ENCODE measurements around the gene DOCK7.
"Not testable (repeated sequence)": the region's sequence is repeated elsewhere in the genome, so short reads cannot be mapped to it uniquely, and the experiment has no call there.

DOCK7 gene

DNA sequence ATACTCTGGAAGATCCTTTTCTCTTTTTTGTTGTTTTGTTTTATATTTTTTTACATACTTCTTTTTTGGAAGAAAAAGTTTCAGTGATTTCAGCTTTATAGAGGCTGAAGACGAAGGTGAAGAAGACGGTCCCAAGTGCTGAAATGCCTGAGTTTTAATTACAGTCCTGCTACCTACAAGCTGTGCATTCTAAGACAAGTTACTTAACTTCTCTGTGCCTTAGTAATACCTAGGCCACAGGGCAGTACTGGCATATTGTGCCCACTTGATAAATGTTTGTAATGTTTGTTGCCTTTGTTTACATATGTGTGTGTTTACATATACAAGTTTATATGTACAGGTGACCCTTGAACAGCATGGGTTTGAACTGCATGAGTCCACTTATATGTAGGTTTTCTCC is 147.1 kb downstream of the DOCK7 start:
- DNase-seq (ENCODE audit: low read depth in 1 of 2, low spot score in 1 of 2) = no peak

DNA sequence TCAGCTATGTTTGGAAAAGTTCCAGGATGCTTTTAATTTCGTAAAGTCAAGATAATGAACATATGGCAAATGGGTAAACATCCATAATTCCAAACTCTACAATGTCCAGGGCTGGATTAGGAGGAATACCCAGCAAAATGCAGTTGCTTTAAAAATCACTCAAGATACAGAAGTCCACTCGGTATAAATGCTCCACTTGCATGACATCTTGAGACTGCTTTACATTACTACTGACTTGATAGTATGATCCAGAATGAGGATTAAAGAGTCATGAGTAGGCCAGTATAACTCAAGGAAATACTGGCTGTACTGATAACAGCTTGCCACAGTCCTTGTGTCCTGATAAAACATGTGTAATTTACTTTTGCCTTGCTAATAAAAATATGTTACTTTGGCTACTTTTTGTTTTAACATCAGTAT is 149.1 kb downstream of the DOCK7 start:
- DNase-seq (ENCODE audit: low read depth in 1 of 2, low spot score in 1 of 2) = no peak

DNA sequence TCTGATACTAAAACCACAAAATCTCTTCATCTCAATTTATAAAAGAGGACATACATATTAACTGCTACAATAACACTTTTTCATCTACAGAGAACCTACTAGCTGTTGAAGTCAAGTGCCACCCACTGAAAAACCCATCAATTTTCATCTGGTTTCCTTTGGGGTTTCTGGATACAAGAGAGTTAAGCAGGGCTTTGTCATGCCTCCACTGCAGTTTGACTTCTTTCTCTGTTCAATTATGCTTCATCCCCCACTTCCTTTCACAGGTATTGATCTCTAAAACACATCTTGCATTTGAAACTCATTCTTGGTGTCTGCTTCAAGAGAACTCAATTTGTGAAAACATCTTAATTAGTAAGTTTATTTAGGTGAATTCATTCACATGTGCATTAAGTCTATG is 151.3 kb downstream of the DOCK7 start:
- DNase-seq (ENCODE audit: low read depth in 1 of 2, low spot score in 1 of 2) = no peak

DNA sequence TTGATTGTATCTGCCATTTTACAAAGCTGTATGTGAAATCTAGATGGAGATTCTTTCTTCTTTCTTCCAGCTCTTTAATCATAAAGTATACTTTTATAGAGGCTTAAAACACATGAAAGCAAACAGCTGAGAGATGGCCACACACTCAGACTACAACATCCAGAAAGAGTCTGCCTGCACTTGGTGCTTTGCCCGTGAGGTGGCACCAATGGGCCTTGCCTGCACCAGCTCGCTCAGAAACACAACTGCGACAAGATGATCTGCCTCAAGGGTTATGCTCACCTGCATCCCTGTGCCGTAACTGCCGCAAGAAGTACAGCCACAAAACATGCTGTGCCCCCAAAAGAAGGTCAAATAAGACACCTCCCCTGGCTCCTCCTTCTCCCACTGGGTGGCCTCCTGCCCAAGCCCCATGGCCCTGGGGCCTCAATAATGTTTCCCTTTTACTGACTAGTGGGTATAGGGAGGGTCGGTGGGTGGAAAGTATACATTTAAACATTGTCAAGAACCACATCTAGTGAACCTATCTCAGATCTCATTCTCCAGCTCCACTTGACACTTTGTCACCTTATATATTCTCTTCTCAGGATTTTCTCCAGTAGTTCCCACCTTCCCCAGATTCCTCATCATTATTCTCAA is 157.6 kb downstream of the DOCK7 start:
- DNase-seq (ENCODE audit: low read depth in 1 of 2, low spot score in 1 of 2) = no peak

DNA sequence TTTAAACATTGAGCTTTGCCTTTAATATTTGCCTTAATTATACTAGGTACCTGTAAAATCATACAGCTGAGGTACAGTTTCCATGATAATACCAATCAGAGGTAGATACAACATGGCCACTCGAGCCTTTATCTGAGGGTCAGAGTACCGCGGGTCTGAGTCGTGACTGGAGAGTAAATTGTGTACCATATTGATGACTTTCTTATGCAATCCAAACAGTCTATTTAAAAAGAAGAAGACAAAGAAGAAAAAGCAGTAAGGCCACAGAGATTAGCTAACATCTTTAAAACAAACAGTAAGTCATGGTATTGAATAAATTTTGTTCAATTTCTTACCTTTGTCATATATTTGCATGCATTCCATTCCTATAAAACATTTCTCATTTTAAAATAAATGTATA is 159.0 kb downstream of the DOCK7 start:
- DNase-seq (ENCODE audit: low read depth in 1 of 2, low spot score in 1 of 2) = no peak

DNA sequence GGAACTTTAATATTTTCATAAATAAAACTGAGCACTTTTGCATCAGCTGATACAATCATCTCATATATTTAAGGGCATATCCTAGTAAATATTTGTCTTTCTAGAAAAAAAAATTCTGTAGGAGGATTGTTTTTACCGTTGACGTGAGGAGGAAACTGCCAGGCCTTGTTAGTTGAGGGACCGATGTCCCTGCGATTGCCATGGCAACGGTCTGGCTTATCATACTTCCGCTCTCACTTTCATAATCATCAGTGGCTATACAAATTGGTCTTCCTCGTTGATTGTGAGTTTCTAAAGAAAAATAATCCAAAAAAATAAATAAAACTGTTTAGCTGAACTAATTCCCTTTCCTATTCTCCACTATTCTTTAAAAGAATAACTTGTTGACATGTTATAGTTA is 160.2 kb downstream of the DOCK7 start:
- DNase-seq (ENCODE audit: low read depth in 1 of 2, low spot score in 1 of 2) = no peak

DNA sequence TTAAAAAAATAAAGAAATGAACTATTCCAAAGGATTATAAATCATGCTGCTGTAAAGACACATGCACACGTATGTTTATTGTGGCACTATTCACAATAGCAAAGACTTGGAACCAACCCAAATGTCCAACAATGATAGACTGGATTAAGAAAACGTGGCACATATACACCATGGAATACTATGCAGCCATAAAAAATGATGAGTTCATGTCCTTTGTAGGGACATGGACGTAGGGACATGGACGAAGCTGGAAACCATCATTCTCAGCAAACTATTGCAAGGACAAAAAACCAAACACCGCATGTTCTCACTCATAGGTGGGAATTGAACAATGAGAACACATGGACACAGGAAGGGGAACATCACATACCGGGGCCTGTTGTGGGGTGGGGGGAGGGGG is 160.8 kb downstream of the DOCK7 start:
- DNase-seq (ENCODE audit: low read depth in 1 of 2, low spot score in 1 of 2) = not testable (repeated sequence)

DNA sequence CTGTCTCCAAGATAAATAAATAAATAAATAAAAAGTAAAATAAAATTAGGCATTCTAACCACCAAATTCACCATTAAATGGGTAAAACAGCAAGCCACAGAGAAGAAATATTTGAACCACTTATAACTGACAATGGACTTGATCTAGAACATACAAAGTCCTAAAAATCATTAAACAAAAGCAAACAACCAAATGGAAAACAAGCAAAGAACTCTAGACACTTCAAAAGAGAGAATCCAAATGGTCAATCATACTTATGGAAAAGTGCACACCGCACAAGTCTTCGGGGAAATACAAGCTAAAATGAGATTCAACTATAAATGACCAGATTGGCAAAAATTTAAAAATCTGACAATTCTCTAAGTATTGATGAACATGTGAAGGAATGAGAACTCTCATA is 164.3 kb downstream of the DOCK7 start:
- DNase-seq (ENCODE audit: low read depth in 1 of 2, low spot score in 1 of 2) = no peak

DNA sequence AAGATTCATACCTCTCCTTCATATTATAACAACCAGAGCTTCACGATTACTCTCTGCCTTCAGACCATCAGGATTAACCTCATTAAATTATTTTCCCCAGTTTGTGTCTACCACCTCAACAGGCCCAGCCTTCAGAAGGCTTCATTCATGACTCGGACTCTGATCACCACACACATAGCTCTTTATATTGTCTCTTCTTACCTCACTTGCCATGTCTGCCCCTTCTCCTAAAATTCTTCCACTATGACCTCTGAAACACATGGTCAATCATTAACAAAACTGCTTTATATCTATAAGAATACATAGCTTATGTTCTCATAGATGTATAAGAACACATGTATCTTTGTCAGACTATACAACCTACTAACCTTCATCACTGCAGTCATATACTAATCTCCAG is 171.6 kb downstream of the DOCK7 start:
- no peak for DNase-seq (ENCODE audit: low read depth in 1 of 2, low spot score in 1 of 2)

DNA sequence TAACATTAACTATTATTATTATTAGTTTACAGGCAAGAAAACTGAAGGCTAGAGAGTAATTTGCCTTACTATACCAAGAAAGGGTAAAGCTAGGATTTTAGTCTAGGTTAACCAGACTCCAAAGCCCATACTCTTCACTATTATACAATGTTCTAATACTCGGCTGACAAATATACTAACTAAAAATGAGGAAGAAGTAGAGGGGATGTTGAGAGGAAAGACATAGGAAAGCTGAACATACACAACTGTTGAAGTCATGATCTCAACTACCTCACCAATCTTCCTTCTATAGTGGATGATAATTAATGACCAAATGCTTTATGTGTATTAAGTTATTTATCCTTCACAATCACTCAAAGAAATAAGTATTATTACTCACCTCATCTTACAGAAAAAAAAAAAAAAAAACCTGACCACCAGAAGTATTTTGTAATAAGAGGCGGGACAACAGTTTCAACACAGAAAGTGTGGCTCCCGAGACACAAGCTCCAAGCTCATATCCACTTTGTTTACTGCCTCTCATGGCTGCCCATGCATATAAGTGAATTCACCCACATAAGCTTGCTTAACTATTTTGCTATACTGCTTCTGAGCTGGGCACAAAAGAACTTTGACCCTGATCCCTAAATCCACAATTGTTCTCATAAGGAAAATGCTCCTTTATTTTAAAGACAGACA is 173.3 kb downstream of the DOCK7 start:
- DNase-seq (ENCODE audit: low read depth in 1 of 2, low spot score in 1 of 2) = no peak

DNA sequence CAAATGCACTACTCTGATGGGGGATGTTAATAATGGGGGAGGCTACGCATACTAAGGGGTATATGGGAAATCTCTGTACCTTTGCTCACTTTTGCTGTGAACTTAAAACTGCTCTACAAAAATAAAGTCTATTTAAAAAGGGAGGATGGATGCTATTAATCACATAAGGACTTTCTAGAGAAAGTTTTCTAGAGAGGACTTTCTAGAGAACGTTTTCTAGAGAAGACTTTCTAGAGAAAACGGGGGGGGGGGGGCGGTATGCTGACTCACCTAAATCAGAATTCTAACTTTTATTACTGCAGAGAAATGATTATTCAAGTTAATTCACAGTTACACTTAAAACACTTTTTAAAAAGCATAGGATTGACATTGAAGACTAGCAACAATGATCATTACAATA is 175.2 kb downstream of the DOCK7 start:
- DNase-seq (ENCODE audit: low read depth in 1 of 2, low spot score in 1 of 2) = no peak

DNA sequence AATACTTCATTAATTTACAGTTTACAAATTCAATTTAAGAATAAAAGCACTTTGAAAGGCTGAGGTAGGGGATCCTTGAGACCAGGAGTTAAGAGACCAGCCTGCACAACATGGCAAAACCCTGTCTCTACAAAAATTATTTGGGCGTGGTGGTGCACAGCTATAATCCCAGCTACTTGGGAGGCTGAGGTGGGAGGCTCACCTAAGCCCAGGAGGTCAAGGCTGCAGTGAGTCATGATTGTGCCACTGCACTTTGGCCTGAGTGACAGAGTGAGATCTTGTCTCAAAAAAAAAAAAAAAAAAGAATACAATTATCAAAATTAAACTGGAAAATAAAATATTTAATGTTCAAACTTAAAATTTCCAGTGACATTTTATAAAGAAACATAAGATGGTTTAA is 179.2 kb downstream of the DOCK7 start:
- DNase-seq (ENCODE audit: low read depth in 1 of 2, low spot score in 1 of 2) = no peak

DNA sequence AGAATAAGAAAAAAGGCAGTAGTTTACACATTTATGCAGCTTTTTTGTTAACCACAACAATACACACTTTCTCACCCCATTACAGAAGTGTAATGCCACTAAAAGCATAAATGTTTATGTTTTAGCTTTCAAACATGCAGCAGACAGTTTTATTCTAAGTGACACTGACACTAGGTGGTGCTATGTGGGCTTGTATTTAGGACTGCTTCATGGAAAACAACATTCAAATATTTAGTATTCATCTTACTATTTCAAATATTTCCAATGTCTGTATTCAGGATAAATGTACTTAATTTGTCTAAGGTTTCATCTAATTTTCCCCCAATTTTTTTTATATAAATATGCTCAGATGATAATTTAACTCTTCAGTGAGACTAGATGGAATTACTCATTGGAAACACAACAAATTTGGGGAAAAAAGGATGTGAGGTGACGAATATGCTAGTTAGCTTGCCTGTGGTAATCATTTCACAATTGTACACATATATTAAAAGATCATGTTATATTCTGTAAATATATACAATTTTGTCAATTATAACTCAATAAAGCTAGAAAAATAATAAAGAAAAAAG is 179.9 kb downstream of the DOCK7 start:
- no peak for DNase-seq (ENCODE audit: low read depth in 1 of 2, low spot score in 1 of 2)

DNA sequence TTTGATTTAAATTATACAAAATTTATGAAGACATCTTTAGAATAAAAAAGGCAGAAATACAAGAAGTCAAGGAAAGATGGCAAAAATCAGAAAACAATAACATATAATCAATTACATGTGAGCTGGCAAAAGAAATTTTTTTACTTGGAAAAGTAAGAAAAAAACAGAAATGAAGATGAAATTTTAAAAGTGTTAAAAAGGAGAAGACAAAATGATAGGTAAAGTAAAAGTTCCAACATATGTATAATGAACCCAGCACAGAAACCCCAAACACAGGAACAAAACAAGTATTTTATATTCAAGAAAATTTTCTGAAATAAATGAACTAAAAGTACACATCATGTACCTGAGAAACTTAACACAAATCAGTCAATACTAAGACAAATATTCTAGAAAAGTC is 188.0 kb downstream of the DOCK7 start:
- DNase-seq (ENCODE audit: low read depth in 1 of 2, low spot score in 1 of 2) = no peak

DNA sequence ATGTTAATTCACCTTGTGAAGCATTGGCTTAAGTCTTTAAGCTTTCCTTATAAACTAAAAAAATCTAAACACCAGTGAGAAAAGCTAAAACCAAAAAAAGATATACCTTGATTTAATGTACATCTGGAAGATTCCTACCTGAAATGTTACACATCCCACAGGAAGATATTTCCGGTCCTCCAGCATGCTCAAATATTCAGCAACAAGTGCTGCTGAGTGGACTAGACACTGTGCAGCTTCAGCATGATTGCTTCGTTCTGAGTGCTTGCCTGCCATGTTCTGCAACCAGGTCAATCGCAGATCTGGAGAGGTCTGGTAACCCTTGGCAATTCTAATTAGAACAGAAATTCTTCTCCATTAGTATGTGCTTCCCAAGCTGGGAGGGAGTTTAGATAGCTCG is 194.0 kb downstream of the DOCK7 start:
- DNase-seq (ENCODE audit: low read depth in 1 of 2, low spot score in 1 of 2) = no peak

DNA sequence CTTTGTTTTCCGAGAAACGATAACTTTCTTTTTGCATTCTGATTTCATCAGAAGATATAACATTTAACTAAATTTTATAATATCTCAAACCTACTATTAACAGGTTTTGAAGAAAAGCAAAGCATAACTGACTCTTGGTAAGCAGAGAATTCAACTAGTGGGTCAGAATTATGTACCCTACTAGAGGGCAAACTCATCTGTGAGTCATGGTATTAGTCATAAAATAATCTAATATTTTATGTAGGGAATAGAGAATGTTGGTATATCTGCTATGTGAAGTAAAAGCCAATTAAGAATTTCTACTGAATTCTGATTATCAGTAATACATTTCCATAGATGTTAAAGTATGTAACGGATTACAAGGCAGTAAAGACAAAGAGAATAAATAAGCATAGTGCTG is 194.5 kb downstream of the DOCK7 start:
- no peak for DNase-seq (ENCODE audit: low read depth in 1 of 2, low spot score in 1 of 2)

DNA sequence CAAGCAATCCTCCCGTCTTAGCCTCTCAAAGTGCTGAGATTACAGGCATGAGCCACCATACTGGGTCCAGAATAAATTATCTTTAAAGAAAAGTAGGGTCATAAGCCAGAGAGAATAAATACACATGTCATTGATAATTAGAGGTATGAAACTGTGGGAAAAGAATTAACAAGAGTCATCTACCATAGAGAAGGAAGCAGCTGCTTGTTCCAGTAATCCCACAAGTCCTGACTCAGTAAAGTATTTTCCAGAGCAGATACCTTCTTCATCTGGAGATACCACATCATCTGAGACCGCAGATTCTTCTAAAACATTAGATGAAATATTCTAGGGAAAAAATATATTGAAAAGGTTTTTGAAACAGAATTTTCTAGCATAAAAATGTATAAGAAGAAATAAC is 195.7 kb downstream of the DOCK7 start:
- DNase-seq (ENCODE audit: low read depth in 1 of 2, low spot score in 1 of 2) = no peak

DNA sequence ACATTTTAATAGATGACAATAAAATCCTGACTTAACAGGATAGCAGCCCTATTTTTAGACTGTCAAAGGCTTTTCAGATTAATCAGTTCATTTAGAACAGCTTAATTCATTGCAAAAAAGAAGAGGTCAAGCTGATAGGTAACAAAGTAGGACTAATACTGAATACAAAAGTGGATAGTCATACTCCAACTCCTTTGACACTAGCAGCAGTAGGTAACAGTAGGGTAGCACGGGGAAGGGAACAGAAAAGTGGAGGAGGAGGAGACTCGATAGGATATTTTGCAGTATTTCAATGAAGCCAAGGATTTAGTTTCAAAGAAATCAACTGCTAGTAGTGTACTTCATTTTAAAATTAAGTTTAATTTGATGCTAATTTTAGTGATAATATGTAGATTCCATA is 200.2 kb downstream of the DOCK7 start:
- DNase-seq (ENCODE audit: low read depth in 1 of 2, low spot score in 1 of 2) = no peak

DNA sequence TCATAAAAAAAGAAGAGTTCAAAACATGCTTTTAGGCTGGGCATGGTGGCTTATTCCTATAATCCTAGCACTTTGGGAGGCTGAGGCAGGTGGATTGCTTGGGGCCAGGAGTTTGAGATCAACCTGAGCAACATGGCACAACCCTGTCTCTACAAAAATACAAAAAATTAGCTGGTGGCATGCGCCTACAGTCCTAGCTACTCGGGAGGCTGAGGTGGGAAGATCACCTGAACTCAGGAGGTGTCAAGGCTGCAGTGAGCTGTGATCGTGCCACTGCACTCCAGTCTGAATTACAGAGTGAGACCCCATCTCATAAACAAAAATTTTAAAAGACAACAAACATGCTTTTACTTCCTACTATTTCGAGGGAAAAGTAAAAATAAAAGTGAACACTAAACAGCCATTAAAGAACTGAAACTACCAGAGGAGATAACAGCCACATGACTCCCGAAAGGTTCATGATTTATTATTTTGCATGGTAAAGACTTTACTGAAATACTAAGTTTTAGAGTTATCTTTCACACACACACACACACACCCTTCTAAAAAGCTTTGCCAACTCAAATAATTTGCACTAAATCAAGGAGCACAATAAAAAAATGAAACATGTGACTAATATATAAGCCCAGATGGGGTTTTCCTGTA is 203.2 kb downstream of the DOCK7 start:
- no peak for DNase-seq (ENCODE audit: low read depth in 1 of 2, low spot score in 1 of 2)

DNA sequence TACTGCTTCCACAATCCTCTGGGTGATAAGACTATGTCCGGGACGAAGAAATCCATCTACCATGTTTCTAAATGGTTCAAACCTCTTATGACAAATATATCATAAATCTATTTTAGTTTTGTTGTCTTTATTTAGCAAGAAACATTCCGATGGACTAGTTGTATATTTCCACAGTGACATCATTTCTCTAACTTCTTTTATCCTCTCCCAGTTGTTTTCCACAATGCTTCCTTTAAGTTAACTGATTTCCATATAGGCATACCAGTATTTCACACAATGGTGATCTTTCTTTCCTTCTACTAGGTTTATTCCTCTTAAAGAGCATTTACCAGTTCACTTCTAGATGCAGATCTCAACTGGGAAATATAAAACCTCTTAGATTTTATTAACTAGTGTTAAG is 206.5 kb downstream of the DOCK7 start:
- DNase-seq (ENCODE audit: low read depth in 1 of 2, low spot score in 1 of 2) = no peak

DNA sequence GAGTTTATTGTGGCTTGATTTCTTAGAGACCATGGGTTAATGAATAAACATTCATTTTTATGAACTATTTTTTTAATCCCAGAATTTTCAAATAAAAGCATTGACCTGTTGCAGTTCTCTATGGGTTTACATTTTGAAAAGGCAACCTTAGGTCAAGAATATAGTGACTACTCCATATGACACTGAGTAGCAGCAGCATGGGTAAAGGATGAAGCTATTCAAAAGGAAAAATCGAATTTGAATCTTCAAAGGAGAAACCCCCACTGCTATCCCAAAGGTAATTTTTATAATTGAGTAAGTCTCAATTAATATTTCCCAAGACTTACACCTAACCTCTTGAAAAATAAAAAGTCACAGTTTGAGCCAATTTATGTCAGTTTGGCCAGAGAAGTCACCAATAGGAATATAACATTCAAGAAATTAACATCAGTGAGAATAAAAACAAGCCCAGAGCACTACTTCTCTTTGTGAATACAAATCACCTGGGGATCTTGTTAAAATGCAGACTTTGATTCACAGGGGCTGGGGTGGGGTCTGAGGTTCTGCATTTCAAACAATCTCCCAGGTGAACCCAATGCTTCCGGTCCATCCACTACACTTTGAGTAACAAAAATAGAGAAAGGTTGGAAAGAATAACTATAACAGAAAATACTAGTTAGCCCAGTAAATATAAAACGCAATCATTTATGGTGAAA is 211.5 kb downstream of the DOCK7 start:
- DNase-seq (ENCODE audit: low read depth in 1 of 2, low spot score in 1 of 2) = no peak

DNA sequence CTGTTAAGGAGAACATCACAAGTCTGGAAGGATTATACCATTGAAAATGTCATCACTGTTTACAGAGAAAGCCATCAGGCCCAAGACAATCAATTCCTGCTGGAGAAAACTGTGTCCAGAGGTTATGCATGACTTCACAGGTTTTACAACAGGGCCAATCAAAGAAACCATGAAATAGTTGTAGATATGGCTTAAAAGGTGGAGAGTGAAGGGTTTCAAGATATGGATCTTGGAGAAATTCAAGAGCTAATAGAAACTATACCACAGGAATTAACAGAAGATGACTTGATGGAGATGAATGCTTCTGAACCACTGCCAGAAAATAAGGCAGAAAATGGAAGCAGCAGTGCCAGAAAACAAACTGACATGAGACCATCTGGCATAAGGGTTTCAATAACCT is 221.1 kb downstream of the DOCK7 start:
- no peak for DNase-seq (ENCODE audit: low read depth in 1 of 2, low spot score in 1 of 2)

All from stimulated activated CD4-positive, alpha-beta T cell treated with anti-CD3 and anti-CD28 coated beads, Interleukin-15, amount 100 ng/mL, for 1 hour (primary cell).